ENCODE results near the gene FFAR2. TPM values are rescaled to one million over a fixed set of nuclear protein-coding genes. Genes with fewer than 3 reads are reported as not detected.
A peak's percentile ranks its signal among the peaks of the same experiment; 100 is the strongest.

Gene FFAR2
- total RNA-seq, 1 donor from 2014 or later = not detected

DNA sequence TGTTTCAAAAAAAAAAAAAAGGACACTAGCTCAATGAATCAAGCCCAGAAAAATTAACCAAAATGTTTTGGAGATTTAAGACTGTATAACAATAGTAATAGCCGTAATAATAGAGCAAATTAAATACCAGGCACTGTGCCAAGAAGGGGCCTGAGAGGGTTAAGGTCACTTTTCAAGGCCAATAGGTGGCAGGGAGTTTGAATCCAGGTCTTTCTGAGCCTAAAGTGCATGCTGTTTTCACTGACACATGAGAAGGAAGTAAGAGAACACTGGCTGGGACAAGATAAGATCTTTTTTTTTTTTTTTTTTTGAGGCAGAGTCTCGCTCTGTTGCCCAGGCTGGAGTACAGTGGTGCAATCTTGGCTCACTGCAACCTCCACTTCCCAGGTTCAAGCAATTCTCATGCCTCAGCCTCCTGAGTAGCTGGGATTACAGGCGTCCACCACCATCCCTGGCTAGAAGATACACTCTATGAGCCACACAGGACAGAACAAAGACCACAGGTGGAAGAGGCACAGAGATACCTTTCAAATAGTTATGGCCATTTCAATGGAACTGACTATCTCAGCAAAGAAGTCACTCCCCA, 7.7 kb downstream of the FFAR2 start:
- intact Hi-C loops (cut with micrococcal nuclease) = no loop called here
- TF ChIP-seq, protein P1, sequence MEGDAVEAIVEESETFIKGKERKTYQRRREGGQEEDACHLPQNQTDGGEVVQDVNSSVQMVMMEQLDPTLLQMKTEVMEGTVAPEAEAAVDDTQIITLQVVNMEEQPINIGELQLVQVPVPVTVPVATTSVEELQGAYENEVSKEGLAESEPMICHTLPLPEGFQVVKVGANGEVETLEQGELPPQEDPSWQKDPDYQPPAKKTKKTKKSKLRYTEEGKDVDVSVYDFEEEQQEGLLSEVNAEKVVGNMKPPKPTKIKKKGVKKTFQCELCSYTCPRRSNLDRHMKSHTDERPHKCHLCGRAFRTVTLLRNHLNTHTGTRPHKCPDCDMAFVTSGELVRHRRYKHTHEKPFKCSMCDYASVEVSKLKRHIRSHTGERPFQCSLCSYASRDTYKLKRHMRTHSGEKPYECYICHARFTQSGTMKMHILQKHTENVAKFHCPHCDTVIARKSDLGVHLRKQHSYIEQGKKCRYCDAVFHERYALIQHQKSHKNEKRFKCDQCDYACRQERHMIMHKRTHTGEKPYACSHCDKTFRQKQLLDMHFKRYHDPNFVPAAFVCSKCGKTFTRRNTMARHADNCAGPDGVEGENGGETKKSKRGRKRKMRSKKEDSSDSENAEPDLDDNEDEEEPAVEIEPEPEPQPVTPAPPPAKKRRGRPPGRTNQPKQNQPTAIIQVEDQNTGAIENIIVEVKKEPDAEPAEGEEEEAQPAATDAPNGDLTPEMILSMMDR (IDR thresholded peaks at IDR 0.05) = no peak
- H3K27ac Mint-ChIP-seq = no peak overlapping the region
- no peaks in the 10 kb centered on the region for H3K9me3 Mint-ChIP-seq
- ChIA-PET POLR2A (interaction anchor here (0.5 to 0.8 kb wide), 2 partner anchors 47 to 265 kb away, joined by 3 to 6 read pairs; no protein-coding TSS in a partner anchor), CTCF (no interaction called here)
- DNase-seq = no peak
- H3K4me3 Mint-ChIP-seq = no peak overlapping the region
- H3K4me1 Mint-ChIP-seq = peaks cover 62% of the 10 kb centered on the region
- ATAC-seq (ENCODE audit: low read depth) = no peak
- H3K27me3 Mint-ChIP-seq = no peaks in the 10 kb centered on the region
- no peaks in the 10 kb centered on the region for H3K36me3 Mint-ChIP-seq (ENCODE audit: low read depth)

DNA sequence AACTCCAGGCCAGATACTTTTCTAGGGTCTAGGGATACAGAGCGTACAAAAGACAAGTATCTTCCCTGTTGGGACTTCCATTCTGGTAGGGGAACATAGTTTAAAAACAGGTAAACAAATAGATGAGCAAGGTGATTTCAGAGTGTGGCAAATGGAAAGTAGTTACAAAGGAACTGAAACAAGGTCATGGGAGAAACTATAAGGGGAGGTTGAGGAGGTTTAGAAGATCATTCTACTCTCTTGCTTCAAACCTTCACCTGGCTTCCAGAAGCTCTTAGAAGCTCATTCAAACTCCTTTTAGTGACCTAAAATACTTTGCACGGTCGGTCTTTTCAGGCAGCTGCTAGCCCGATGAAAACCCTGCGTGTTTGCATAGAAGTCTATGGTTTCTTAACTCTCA, 9.1 kb downstream of the FFAR2 start:
- peak; percentile 7 for ATAC-seq (ENCODE audit: low read depth)

DNA sequence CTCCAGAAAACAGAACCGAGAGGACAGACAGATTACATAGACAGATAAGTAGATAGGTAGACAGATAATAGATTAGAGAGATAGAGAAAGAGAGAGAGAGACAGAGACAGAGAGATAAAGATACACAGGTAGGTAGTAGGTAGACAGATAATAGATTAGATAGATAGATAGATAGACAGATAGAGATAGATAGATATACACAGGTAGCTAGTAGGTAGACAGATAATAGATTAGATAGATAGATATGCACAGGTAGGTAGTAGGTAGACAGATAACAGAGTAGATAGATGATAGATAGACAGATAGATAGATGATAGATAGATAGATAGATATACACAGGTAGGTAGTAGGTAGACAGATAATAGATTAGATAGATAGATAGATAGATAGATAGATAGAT, 10.1 kb downstream of the FFAR2 start:
- Mint-ChIP-seq H3K4me3 (peak overlapping the region; percentile 6), H3K9me3 (no peaks in the 10 kb centered on the region), H3K36me3 (ENCODE audit: low read depth) (no peaks in the 10 kb centered on the region), H3K27ac (no peak overlapping the region), H3K27me3 (no peaks in the 10 kb centered on the region), H3K4me1 (peaks cover 75% of the 10 kb centered on the region)
- TF ChIP-seq, protein P1 (IDR thresholded peaks at IDR 0.05) = no peak
- intact Hi-C loops (cut with micrococcal nuclease) = no loop called here
- no peak for DNase-seq
- ChIA-PET POLR2A (interaction anchor here (0.6 to 4.9 kb wide), 6 partner anchors 9 to 135 kb away, joined by 3 to 33 read pairs (median 4); partner anchors contain the start of gene FFAR1), CTCF (interaction anchor here (1.9 to 3.7 kb wide), 3 partner anchors 11 to 105 kb away, joined by 6 to 18 read pairs (median 9); no protein-coding TSS in a partner anchor)
- ATAC-seq (ENCODE audit: low read depth) = no peak

More for the DNA sequence above, 9.1 kb downstream of the FFAR2 start:
- no peaks in the 10 kb centered on the region for H3K36me3 Mint-ChIP-seq (ENCODE audit: low read depth)
- POLR2A ChIA-PET = interaction anchor here (0.5 to 4.9 kb wide), 6 partner anchors 9 to 322 kb away, joined by 3 to 33 read pairs (median 3); partner anchors contain the start of genes FFAR1 and LGI4
- H3K4me1 Mint-ChIP-seq = peaks cover 65% of the 10 kb centered on the region
- intact Hi-C loops (cut with micrococcal nuclease) = no loop called here
- H3K27me3 Mint-ChIP-seq = no peaks in the 10 kb centered on the region
- H3K9me3 Mint-ChIP-seq = no peaks in the 10 kb centered on the region
- peak overlapping the region; percentile 1 for H3K27ac Mint-ChIP-seq
- H3K4me3 Mint-ChIP-seq = peak overlapping the region; percentile 21
- TF ChIP-seq, protein P1 (IDR thresholded peaks at IDR 0.05) = no peak
- CTCF ChIA-PET = interaction anchor here (0.7 to 3.7 kb wide), 4 partner anchors 9 to 104 kb away, joined by 4 to 18 read pairs (median 7); no protein-coding TSS in a partner anchor
- DNase-seq = no peak

DNA sequence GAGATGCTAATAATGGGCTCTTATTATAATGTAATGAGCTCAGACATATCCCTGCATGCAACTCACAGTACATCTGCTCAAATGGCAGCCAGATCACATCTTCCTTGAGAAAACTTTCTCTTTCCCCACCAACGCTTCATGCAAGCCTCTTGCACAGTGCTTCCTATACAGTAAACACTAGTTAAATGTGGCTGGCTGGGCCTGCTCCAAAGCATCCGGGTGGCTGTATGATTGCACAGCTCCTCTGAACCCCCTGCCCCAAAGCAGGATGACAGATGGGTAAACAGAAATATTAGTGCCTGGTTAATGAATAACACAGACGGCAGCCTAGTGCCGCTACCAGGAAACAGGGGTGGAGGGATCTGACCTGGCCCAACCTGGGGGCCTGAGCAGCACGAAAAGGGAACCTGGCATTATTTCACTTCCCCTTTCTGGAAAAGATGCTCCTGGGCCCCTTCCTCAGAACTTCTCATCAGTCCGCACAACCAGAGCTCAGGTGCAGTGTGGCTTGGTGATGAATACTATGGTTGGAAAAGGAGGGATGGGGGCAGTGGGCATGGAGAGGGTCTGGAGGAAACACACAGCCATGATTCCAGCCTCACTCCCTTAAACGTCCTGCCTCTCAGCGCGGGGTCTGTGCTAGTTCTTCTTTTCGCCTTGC, 10.8 kb downstream of the FFAR2 start:
- CTCF ChIA-PET = interaction anchor here (2.2 to 3.7 kb wide), 2 partner anchors 10 to 37 kb away, joined by 6 to 18 read pairs; no protein-coding TSS in a partner anchor
- Mint-ChIP-seq H3K27me3 (no peaks in the 10 kb centered on the region), H3K9me3 (no peaks in the 10 kb centered on the region), H3K4me1 (peaks cover 82% of the 10 kb centered on the region), H3K27ac (peak overlapping the region; percentile 76), H3K36me3 (ENCODE audit: low read depth) (no peaks in the 10 kb centered on the region), H3K4me3 (peak overlapping the region; percentile 56)
- intact Hi-C loops (cut with micrococcal nuclease) = loop anchor here (1.0 kb wide), 1 partner anchor 25 kb away; no protein-coding TSS in a partner anchor
- peak; percentile 63 for ATAC-seq (ENCODE audit: low read depth)
- TF ChIP-seq, protein P1 (IDR thresholded peaks at IDR 0.05) = no peak
- peak; percentile 46 for DNase-seq
- POLR2A ChIA-PET = interaction anchor here (0.6 to 4.9 kb wide), 7 partner anchors 9 to 135 kb away, joined by 3 to 33 read pairs (median 4); partner anchors contain the start of gene FFAR1

All from activated B cell treated with CpG ODN at 0.5 μM for 24 hours (primary cell).